ENCODE measurements around the gene DOCK4. TPM values are rescaled to one million over a fixed set of nuclear protein-coding genes. Genes with fewer than 3 reads are reported as not detected.

Gene DOCK4
- total and polyA plus RNA-seq, 2 experiments from 2014 or later: 2.1 to 5.0 TPM

DNA sequence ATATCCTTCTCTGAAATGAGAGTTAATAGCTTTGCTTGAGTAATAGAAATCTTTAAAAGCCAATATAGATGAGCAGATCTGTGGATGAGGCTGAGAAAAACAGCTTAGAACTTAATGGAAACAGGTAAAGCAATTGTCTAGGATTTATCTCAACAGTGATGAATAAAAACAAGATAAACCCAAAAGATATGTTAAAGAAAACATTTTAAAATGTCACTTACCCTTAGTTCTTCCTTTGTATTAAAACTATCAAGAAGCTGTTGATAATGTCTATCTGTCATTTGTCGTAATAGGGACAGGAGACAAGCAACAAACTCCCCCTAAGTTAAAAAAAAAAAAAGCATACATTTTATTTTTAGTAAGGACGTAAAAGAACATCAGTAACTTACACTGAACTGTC lies 371.8 kb downstream of the DOCK4 start:
- WGBS, 2 experiments (ENCODE audit: low coverage in 1 of 2, low lambda C conversion rate in 2 of 2, missing lambda C conversion rate in 2 of 2): 84 to 94% methylated on average over 2 of the region's 2 CpGs
- in situ Hi-C loops (cut with MboI): no loop called here
- Histone ChIP-seq H4K20me1 (ENCODE audit: insufficient read depth) (no peaks in the 10 kb centered on the region), H2AFZ (no peak overlapping the region), H3K27ac (peak overlapping the region; percentile 46; the same call in 1 of the 2 replicates), H3K9ac (no peak overlapping the region), H3K36me3 (ENCODE audit: low read depth) (no peaks in the 10 kb centered on the region), H3K4me1 (ENCODE audit: insufficient read depth) (peaks cover 21% of the 10 kb centered on the region), H3K4me2 (ENCODE audit: unreplicated experiment) (no peak overlapping the region), H3K27me3 (replicated peaks; ENCODE audit: insufficient read depth) (no peaks in the 10 kb centered on the region), H3K4me3 (no peak overlapping the region), H3K9me3 (ENCODE audit: low read depth) (no peaks in the 10 kb centered on the region), H3K79me2 (ENCODE audit: insufficient read depth) (no peaks in the 10 kb centered on the region), H3K9me2 (ENCODE audit: insufficient read depth) (no peaks in the 10 kb centered on the region), H3F3A (ENCODE audit: insufficient read depth) (peaks cover 24% of the 10 kb centered on the region)
- DNase-seq: no peak
- TF ChIP-seq EZH2 (IDR thresholded peaks at IDR 0.05; ENCODE audit: insufficient read depth, poor library complexity, severe bottlenecking): no peak
- no peak for TF ChIP-seq EZH2phosphoT487 (IDR thresholded peaks at IDR 0.05; ENCODE audit: insufficient read depth, low read depth)

DNA sequence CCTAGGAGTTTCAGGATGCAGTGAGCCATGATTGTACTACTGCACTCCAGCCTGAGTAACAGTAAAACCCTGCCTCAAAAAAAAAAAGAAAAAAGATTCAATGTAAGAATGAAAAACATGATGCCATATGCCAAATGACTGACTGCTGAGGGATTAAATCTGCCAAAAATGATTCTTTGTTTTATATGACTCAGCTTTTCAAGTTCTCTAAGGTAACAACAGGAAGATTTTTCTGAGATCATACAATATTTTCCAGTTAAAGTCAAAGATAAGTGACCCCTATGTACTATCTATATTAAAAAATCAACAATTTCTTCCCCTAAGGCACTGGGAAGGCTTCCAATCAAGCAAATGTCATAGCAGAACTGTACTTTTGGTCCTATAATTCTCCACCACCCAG lies 372.7 kb downstream of the DOCK4 start:
- no peaks in the 10 kb centered on the region for H3K36me3 ChIP-seq (ENCODE audit: low read depth)
- peaks cover 24% of the 10 kb centered on the region for H3F3A ChIP-seq (ENCODE audit: insufficient read depth)
- H2AFZ ChIP-seq: peak overlapping the region; percentile 24; the same call in 1 of the 2 replicates
- peak; percentile 42 for DNase-seq
- H3K4me2 ChIP-seq (ENCODE audit: unreplicated experiment): no peak overlapping the region
- H3K4me3 ChIP-seq: no peak overlapping the region
- H3K9me2 ChIP-seq (ENCODE audit: insufficient read depth): no peaks in the 10 kb centered on the region
- no peaks in the 10 kb centered on the region for H4K20me1 ChIP-seq (ENCODE audit: insufficient read depth)
- H3K27ac ChIP-seq: peak overlapping the region; percentile 37
- H3K79me2 ChIP-seq (ENCODE audit: insufficient read depth): no peaks in the 10 kb centered on the region
- H3K9me3 ChIP-seq (ENCODE audit: low read depth): no peaks in the 10 kb centered on the region
- no peak overlapping the region for H3K9ac ChIP-seq
- no peak for TF ChIP-seq EZH2phosphoT487 (IDR thresholded peaks at IDR 0.05; ENCODE audit: insufficient read depth, low read depth)
- no peak for TF ChIP-seq EZH2 (IDR thresholded peaks at IDR 0.05; ENCODE audit: insufficient read depth, poor library complexity, severe bottlenecking)
- peaks cover 22% of the 10 kb centered on the region for H3K4me1 ChIP-seq (ENCODE audit: insufficient read depth)
- H3K27me3 ChIP-seq (replicated peaks; ENCODE audit: insufficient read depth): no peaks in the 10 kb centered on the region
- in situ Hi-C loops (cut with MboI): no loop called here

DNA sequence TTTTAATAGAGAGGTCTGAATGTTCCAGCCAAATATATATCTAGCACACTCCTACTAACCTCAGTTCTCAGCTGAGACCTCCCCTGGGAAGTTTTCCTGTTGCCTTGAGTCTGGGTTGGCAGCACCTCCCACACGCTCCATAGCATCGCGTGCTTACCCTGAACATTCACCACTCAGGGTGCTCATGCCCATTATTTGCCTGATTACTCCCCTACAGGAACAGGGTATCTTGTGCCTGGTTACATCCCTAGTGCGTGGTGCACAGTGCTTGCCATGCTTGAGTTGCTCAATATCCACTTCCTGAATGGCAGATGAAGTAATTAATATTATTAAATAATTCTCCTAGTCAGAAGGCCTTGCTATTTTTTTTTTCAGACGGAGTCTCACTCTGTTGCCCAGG lies 374.0 kb downstream of the DOCK4 start:
- Histone ChIP-seq H3F3A (ENCODE audit: insufficient read depth) (peaks cover 34% of the 10 kb centered on the region), H2AFZ (no peak overlapping the region), H3K9ac (no peak overlapping the region), H3K4me3 (no peak overlapping the region), H3K4me2 (ENCODE audit: unreplicated experiment) (no peak overlapping the region), H3K27ac (no peak overlapping the region), H3K36me3 (ENCODE audit: low read depth) (no peaks in the 10 kb centered on the region), H3K79me2 (ENCODE audit: insufficient read depth) (no peaks in the 10 kb centered on the region), H3K27me3 (replicated peaks; ENCODE audit: insufficient read depth) (no peaks in the 10 kb centered on the region), H3K4me1 (ENCODE audit: insufficient read depth) (peaks cover 31% of the 10 kb centered on the region), H3K9me2 (ENCODE audit: insufficient read depth) (no peaks in the 10 kb centered on the region), H3K9me3 (ENCODE audit: low read depth) (no peaks in the 10 kb centered on the region), H4K20me1 (ENCODE audit: insufficient read depth) (no peaks in the 10 kb centered on the region)
- in situ Hi-C loops (cut with MboI): no loop called here
- no peak for DNase-seq
- 97 to 99% methylated on average over 5 of the region's 5 CpGs for WGBS, 2 experiments (ENCODE audit: low coverage in 1 of 2, low lambda C conversion rate in 2 of 2, missing lambda C conversion rate in 2 of 2)
- TF ChIP-seq EZH2 (IDR thresholded peaks at IDR 0.05; ENCODE audit: insufficient read depth, poor library complexity, severe bottlenecking) (no peak), EZH2phosphoT487 (IDR thresholded peaks at IDR 0.05; ENCODE audit: insufficient read depth, low read depth) (no peak)

GRCh38 chr7:111829221-111829620 lies 377.0 kb downstream of the DOCK4 start:
- H3K79me2 ChIP-seq (ENCODE audit: insufficient read depth): no peaks in the 10 kb centered on the region
- H3K9ac ChIP-seq: no peak overlapping the region
- H4K20me1 ChIP-seq (ENCODE audit: insufficient read depth): no peaks in the 10 kb centered on the region
- H3K36me3 ChIP-seq (ENCODE audit: low read depth): no peaks in the 10 kb centered on the region
- H3K9me3 ChIP-seq (ENCODE audit: low read depth): no peaks in the 10 kb centered on the region
- WGBS, 2 experiments (ENCODE audit: low coverage in 1 of 2, low lambda C conversion rate in 2 of 2, missing lambda C conversion rate in 2 of 2): 98 to 99% methylated on average over 2 of the region's 2 CpGs
- no peaks in the 10 kb centered on the region for H3K27me3 ChIP-seq (replicated peaks; ENCODE audit: insufficient read depth)
- H3K9me2 ChIP-seq (ENCODE audit: insufficient read depth): no peaks in the 10 kb centered on the region
- peaks cover 19% of the 10 kb centered on the region for H3K4me1 ChIP-seq (ENCODE audit: insufficient read depth)
- in situ Hi-C loops (cut with MboI): no loop called here
- no peak overlapping the region for H3K4me3 ChIP-seq
- DNase-seq: no peak
- H3K4me2 ChIP-seq (ENCODE audit: unreplicated experiment): no peak overlapping the region
- peaks cover 26% of the 10 kb centered on the region for H3F3A ChIP-seq (ENCODE audit: insufficient read depth)
- no peak overlapping the region for H2AFZ ChIP-seq
- TF ChIP-seq EZH2 (IDR thresholded peaks at IDR 0.05; ENCODE audit: insufficient read depth, poor library complexity, severe bottlenecking) (no peak), EZH2phosphoT487 (IDR thresholded peaks at IDR 0.05; ENCODE audit: insufficient read depth, low read depth) (no peak)
- no peak overlapping the region for H3K27ac ChIP-seq
